ENCODE data around the gene TPRG1. TPM values are rescaled to one million over a fixed set of nuclear protein-coding genes. Genes with fewer than 3 reads are reported as not detected.

TPRG1 gene
- total RNA-seq, 4 donors from 2014 or later: 0.66 to 23.1 (median 5.6) TPM; not detected in 1

GRCh38 chr3:189202583-189202982, 30.8 kb downstream of the TPRG1 start:
- Histone ChIP-seq H3K27ac (no peak overlapping the region), H3K27me3 (no peaks in the 10 kb centered on the region), H3K4me1 (no peaks in the 10 kb centered on the region), H3K36me3 (no peaks in the 10 kb centered on the region), H3K9me3 (no peaks in the 10 kb centered on the region), H3K4me3 (no peak overlapping the region)
- TF ChIP-seq, protein P1, sequence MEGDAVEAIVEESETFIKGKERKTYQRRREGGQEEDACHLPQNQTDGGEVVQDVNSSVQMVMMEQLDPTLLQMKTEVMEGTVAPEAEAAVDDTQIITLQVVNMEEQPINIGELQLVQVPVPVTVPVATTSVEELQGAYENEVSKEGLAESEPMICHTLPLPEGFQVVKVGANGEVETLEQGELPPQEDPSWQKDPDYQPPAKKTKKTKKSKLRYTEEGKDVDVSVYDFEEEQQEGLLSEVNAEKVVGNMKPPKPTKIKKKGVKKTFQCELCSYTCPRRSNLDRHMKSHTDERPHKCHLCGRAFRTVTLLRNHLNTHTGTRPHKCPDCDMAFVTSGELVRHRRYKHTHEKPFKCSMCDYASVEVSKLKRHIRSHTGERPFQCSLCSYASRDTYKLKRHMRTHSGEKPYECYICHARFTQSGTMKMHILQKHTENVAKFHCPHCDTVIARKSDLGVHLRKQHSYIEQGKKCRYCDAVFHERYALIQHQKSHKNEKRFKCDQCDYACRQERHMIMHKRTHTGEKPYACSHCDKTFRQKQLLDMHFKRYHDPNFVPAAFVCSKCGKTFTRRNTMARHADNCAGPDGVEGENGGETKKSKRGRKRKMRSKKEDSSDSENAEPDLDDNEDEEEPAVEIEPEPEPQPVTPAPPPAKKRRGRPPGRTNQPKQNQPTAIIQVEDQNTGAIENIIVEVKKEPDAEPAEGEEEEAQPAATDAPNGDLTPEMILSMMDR (IDR thresholded peaks at IDR 0.05): no peak
- no peak for TF ChIP-seq POLR2A (IDR thresholded peaks at IDR 0.05)
- DNase-seq: no peak

DNA sequence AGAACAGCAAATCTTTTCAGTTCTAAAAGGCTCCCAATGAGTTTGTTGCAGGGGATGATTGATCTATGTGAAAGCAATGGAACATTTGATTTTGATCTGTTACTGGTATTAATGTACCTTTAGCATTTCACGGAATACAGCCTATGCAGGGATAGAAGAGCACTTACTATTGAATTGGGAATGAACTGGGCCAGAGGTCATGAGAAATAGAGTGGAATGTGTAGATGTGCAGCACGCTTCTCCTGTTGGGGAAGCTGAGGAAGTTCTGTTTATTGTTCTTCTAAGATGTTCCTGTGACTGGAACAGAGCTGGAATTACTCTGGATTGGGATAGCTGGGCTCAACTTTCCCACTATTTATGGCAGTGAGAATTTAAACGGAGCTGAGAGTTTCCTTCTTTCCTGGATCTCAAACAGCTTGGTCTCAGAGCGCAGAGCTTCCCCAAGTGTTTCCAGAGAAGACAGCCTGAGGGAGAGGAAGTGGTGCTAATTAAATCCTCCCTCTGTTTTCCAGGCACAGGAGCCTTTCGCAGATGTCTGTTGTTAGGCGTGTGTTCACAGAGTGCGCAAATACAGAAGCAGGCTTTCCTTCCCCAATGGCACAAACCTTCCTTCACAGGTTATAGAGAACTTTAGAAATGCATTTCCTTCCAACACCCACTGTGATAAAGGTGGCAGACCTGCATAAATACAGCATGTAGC, 32.5 kb downstream of the TPRG1 start:
- Histone ChIP-seq H3K27ac (no peak overlapping the region), H3K4me1 (no peaks in the 10 kb centered on the region), H3K36me3 (no peaks in the 10 kb centered on the region), H3K27me3 (no peaks in the 10 kb centered on the region), H3K4me3 (no peak overlapping the region), H3K9me3 (no peaks in the 10 kb centered on the region)
- no peak for DNase-seq
- TF ChIP-seq POLR2A (IDR thresholded peaks at IDR 0.05): no peak

DNA sequence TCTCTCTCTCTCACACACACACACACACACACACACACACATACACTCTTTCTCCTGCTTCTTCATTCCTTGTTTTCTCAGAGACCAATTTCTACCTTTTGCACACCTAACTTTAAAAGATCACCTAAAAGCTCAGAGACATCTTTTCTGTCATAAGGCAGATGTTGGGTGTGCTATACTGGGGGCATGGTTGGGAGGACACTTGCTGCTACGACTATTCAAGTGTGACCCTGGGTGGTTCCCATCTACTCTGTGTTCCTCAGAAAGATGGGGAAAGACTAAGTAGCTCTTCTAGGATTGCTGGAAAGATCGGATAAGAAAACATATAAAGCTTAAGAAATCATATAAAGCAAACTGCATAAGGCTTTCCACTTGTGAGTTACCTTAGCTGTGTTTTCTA, 33.2 kb downstream of the TPRG1 start:
- DNase-seq: no peak

GRCh38 chr3:189210251-189210770, 38.5 kb downstream of the TPRG1 start:
- no peaks in the 10 kb centered on the region for H3K36me3 ChIP-seq
- no peak overlapping the region for H3K4me3 ChIP-seq
- no peak for DNase-seq
- no peaks in the 10 kb centered on the region for H3K27me3 ChIP-seq
- no peaks in the 10 kb centered on the region for H3K9me3 ChIP-seq
- no peaks in the 10 kb centered on the region for H3K4me1 ChIP-seq
- TF ChIP-seq POLR2A (IDR thresholded peaks at IDR 0.05): no peak
- TF ChIP-seq, protein P1 (IDR thresholded peaks at IDR 0.05): no peak
- H3K27ac ChIP-seq: no peak overlapping the region

More for the DNA sequence above, 33.2 kb downstream of the TPRG1 start:
- Histone ChIP-seq H3K27me3 (no peaks in the 10 kb centered on the region), H3K27ac (no peak overlapping the region), H3K4me1 (no peaks in the 10 kb centered on the region), H3K9me3 (no peaks in the 10 kb centered on the region), H3K36me3 (no peaks in the 10 kb centered on the region), H3K4me3 (no peak overlapping the region)
- TF ChIP-seq, protein P1 (IDR thresholded peaks at IDR 0.05): no peak
- TF ChIP-seq POLR2A (IDR thresholded peaks at IDR 0.05): no peak

DNA sequence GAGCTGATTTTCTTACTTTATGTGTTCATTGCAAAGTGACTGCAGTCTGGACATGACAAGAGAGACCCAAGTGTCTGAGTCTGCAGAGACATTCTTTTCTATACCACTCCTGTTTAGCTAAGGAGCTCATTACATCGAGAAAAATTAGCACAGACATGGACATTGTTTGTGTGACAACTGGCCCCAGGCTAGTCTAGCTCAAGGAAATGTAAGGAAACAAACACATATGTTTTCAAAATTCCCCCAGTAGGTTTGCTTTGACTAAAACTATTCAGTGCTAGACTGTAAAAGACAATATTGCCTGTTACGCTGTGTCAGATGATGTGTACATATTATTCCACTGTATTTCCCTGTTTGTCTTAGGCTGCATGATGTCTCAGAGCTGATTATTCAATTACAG, 40.9 kb downstream of the TPRG1 start:
- Histone ChIP-seq H3K27me3 (no peaks in the 10 kb centered on the region), H3K9me3 (no peaks in the 10 kb centered on the region), H3K4me1 (no peaks in the 10 kb centered on the region), H3K27ac (no peak overlapping the region), H3K36me3 (no peaks in the 10 kb centered on the region), H3K4me3 (no peak overlapping the region)
- no peak for DNase-seq
- no peak for TF ChIP-seq POLR2A (IDR thresholded peaks at IDR 0.05)

- Histone ChIP-seq H3K27ac (no peak overlapping the region), H3K4me1 (no peaks in the 10 kb centered on the region), H3K36me3 (no peaks in the 10 kb centered on the region), H3K27me3 (no peaks in the 10 kb centered on the region), H3K9me3 (no peaks in the 10 kb centered on the region), H3K4me3 (no peak overlapping the region)
- DNase-seq: no peak
- TF ChIP-seq, protein P1 (IDR thresholded peaks at IDR 0.05): no peak
- TF ChIP-seq POLR2A (IDR thresholded peaks at IDR 0.05): no peak
Measured at GRCh38 chr3:189214651-189215050, 42.9 kb downstream of the TPRG1 start.

Measured in Peyer's patch (tissue), 4 donors.